GM19468 (cell line): ENCODE results near the gene GRAP.
A peak's percentile ranks its signal among the peaks of the same experiment; 100 is the strongest.
"Not testable (repeated sequence)": the region's sequence is repeated elsewhere in the genome, so short reads cannot be mapped to it uniquely, and the experiment has no call there.

Source experiments
- ATAC-seq: cut with Tn5 transposase; IDR thresholded peaks from one replicate; pipeline ENCODE4 v1.9.1; 2021; ENCODE audit warnings: mild to moderate bottlenecking, moderate library complexity, moderate number of reproducible peaks; ENCODE audit not compliant: unreplicated experiment; ENCODE audit errors: extremely low read depth

The GRAP gene

GRCh38 chr17:19046782-19047375, at the start of gene GRAP:
GRAP (minus strand) TSS chr17:19046957; CDS start chr17:19046926, 31 bp downstream.
- ATAC-seq: not testable (repeated sequence)

GRCh38 chr17:19093684-19094438, 47.1 kb upstream of the GRAP start:
- not testable (repeated sequence) for ATAC-seq

- ATAC-seq: not testable (repeated sequence)
Observed at GRCh38 chr17:19092737-19093683, 46.3 kb upstream of the GRAP start.

- not testable (repeated sequence) for ATAC-seq
Observed at GRCh38 chr17:19090058-19090772, 43.5 kb upstream of the GRAP start.

GRCh38 chr17:19088804-19089685, 42.3 kb upstream of the GRAP start:
- not testable (repeated sequence) for ATAC-seq

- ATAC-seq: not testable (repeated sequence)
Observed at GRCh38 chr17:19077386-19077785, 30.6 kb upstream of the GRAP start.

GRCh38 chr17:19076398-19077192, 29.8 kb upstream of the GRAP start:
- not testable (repeated sequence) for ATAC-seq

GRCh38 chr17:19070318-19071168, 23.8 kb upstream of the GRAP start:
- ATAC-seq: peak; percentile 46

- ATAC-seq: not testable (repeated sequence)
Observed at GRCh38 chr17:19064378-19064777, 17.6 kb upstream of the GRAP start.

GRCh38 chr17:19063326-19063956, 16.7 kb upstream of the GRAP start:
- not testable (repeated sequence) for ATAC-seq

GRCh38 chr17:19062718-19063325, 16.1 kb upstream of the GRAP start:
- peak; percentile 9 for ATAC-seq

- peak; percentile 32 for ATAC-seq
Observed at GRCh38 chr17:19062009-19062717, 15.4 kb upstream of the GRAP start.

- not testable (repeated sequence) for ATAC-seq
Observed at GRCh38 chr17:19055447-19055846, 8.7 kb upstream of the GRAP start.

GRCh38 chr17:19048826-19049225, 2.1 kb upstream of the GRAP start:
- not testable (repeated sequence) for ATAC-seq

- not testable (repeated sequence) for ATAC-seq
Observed at GRCh38 chr17:19047510-19047909, 753 bp upstream of the GRAP start.

- not testable (repeated sequence) for ATAC-seq
Observed at GRCh38 chr17:19044643-19045042, 2.1 kb downstream of the GRAP start.
